IMR-90 (cell line): ENCODE data around the gene COPS4. TPM values are rescaled to one million over a fixed set of nuclear protein-coding genes. Genes with fewer than 3 reads are reported as not detected.

Experiments
- ATAC-seq: fragments of 200-7000 bp; cut with Tn5 transposase; 2 replicates; pipeline ENCODE4 v1.9.1; 2020; ENCODE audit warnings: low read depth, mild to moderate bottlenecking, moderate library complexity
- BruUV-seq: library from RNA; stranded (reverse); fragments of 400-500 nt; replicated peaks from 2 replicates; lab custom pipeline; 2021; lab: Mats Ljungman, UMichigan
- CTCF ChIA-PET: fragments of 300-600 bp; formaldehyde crosslinking; extraction: SDS; loops from one replicate; lab custom pipeline; 2021; ENCODE audit warnings: antibody characterized with exemption; lab: Yijun Ruan, JAX
- POLR2A ChIA-PET: fragments of 300-600 bp; sonication (Branson Sonifier 250); formaldehyde crosslinking; loops from one replicate; lab custom pipeline; 2022; ENCODE audit warnings: antibody characterized with exemption; ENCODE audit not compliant: unreplicated experiment; lab: Charles Lee
- DNase-seq: peaks from one replicate; pipeline ENCODE4 v3.0.0; 2013
- H2AFZ ChIP-seq: replicated peaks from 2 replicates; pipeline ENCODE3; 2013; ENCODE audit warnings: low read length, mild to moderate bottlenecking; ENCODE audit not compliant: poor library complexity
- H2AK5ac ChIP-seq: 2 replicates; pipeline ENCODE4 v1.6.1; 2013; ENCODE audit warnings: low read depth, low read length, inconsistent platforms
- H2AK9ac ChIP-seq: replicated peaks from 2 replicates; pipeline ENCODE3; 2013; ENCODE audit warnings: mild to moderate bottlenecking, low read depth, low read length, moderate library complexity; ENCODE audit not compliant: poor library complexity
- H2BK120ac ChIP-seq: 2 replicates; pipeline ENCODE4 v1.6.1; 2013; ENCODE audit warnings: low read depth, low read length, inconsistent platforms
- H2BK15ac ChIP-seq: 3 replicates; pipeline ENCODE4 v1.6.1; 2013; ENCODE audit warnings: low read depth, low read length, inconsistent platforms
- H2BK20ac ChIP-seq: 2 replicates; pipeline ENCODE4 v1.6.1; 2013; ENCODE audit warnings: low read depth, mild to moderate bottlenecking, inconsistent platforms, low read length, moderate library complexity
- H2BK5ac ChIP-seq: 2 replicates; pipeline ENCODE4 v1.6.1; 2013; ENCODE audit warnings: mild to moderate bottlenecking, low read depth, low read length, inconsistent platforms; ENCODE audit not compliant: poor library complexity, severe bottlenecking
- H3K14ac ChIP-seq: replicated peaks from 2 replicates; pipeline ENCODE4 v1.6.1; 2013; ENCODE audit warnings: low read depth, low read length, inconsistent platforms
- H3K18ac ChIP-seq: 2 replicates; pipeline ENCODE4 v1.6.1; 2013; ENCODE audit warnings: low read depth, low read length, control low read depth
- H3K23ac ChIP-seq: 2 replicates; pipeline ENCODE4 v1.6.1; 2013; ENCODE audit warnings: low read depth, low read length, inconsistent platforms
- H3K27ac ChIP-seq: 2 replicates; pipeline ENCODE4 v1.5.1; 2013; ENCODE audit warnings: mild to moderate bottlenecking, control low read depth, low read length; ENCODE audit not compliant: insufficient read depth
- H3K27me3 ChIP-seq: 2 replicates; pipeline ENCODE4 v1.6.1; 2013; ENCODE audit warnings: low read length; ENCODE audit not compliant: control insufficient read depth, insufficient read depth
- H3K36me3 ChIP-seq: 2 replicates; pipeline ENCODE4 v1.6.1; 2013; ENCODE audit warnings: low read length, mixed read lengths; ENCODE audit not compliant: control insufficient read depth, insufficient read depth
- H3K4ac ChIP-seq: 2 replicates; pipeline ENCODE4 v1.6.1; 2013; ENCODE audit warnings: low read depth, low read length, inconsistent platforms
- H3K4me1 ChIP-seq: 2 replicates; pipeline ENCODE4 v1.6.1; 2013; ENCODE audit warnings: low read length, mixed read lengths; ENCODE audit not compliant: control insufficient read depth, insufficient read depth
- H3K4me2 ChIP-seq: 2 replicates; pipeline ENCODE4 v1.6.1; 2013; ENCODE audit warnings: low read depth, mild to moderate bottlenecking, control low read depth, low read length, moderate library complexity
- H3K4me3 ChIP-seq: 2 replicates; pipeline ENCODE4 v1.5.1; 2013; ENCODE audit warnings: low read depth, mild to moderate bottlenecking, control low read depth, low read length, moderate library complexity; ENCODE audit not compliant: insufficient read depth
- H3K56ac ChIP-seq: 2 replicates; pipeline ENCODE4 v1.6.1; 2013; ENCODE audit warnings: low read length, inconsistent platforms; ENCODE audit not compliant: insufficient read depth; ENCODE audit errors: extremely low read depth
- H3K79me1 ChIP-seq, 2 experiments: 2 replicates each; pipeline ENCODE4 v1.6.1; 2013; ENCODE audit warnings: low read length in 2 of 2, inconsistent platforms in 1 of 2, low read depth in 1 of 2
- H3K9ac ChIP-seq: 2 replicates; pipeline ENCODE4 v1.6.1; 2013; ENCODE audit warnings: low read depth, low read length, control low read depth
- H3K9me1 ChIP-seq: 2 replicates; pipeline ENCODE4 v1.6.1; 2013; ENCODE audit warnings: low read length, inconsistent platforms; ENCODE audit not compliant: insufficient read depth
- H3K9me3 ChIP-seq: 2 replicates; pipeline ENCODE4 v1.6.1; 2013; ENCODE audit warnings: low read length; ENCODE audit not compliant: control insufficient read depth, insufficient read depth
- H4K20me1 ChIP-seq: 2 replicates; pipeline ENCODE4 v1.6.1; 2013; ENCODE audit warnings: low read length, inconsistent platforms; ENCODE audit not compliant: insufficient read depth
- H4K5ac ChIP-seq: 2 replicates; pipeline ENCODE4 v1.6.1; 2013; ENCODE audit warnings: mild to moderate bottlenecking, low read depth, low read length, control low read depth
- H4K8ac ChIP-seq, 2 experiments: 2 replicates each; pipeline ENCODE4 v1.6.1; 2013; ENCODE audit warnings: low read depth in 2 of 2, low read length in 2 of 2, control low read depth in 1 of 2, inconsistent platforms in 1 of 2
- H4K91ac ChIP-seq: 2 replicates; pipeline ENCODE4 v1.6.1; 2013; ENCODE audit warnings: low read depth, low read length, inconsistent platforms; ENCODE audit not compliant: insufficient read depth
- BHLHE40 ChIP-seq: fragments of 150-350 bp; IDR thresholded peaks from 2 replicates; pipeline ENCODE4 v1.6.1; 2016; ENCODE audit warnings: mild to moderate bottlenecking, low read depth, low read length
- MXI1 ChIP-seq: IDR thresholded peaks from 2 replicates; pipeline ENCODE4 v1.6.1; 2012; ENCODE audit warnings: low read depth, mild to moderate bottlenecking, low read length, moderate library complexity, borderline replicate concordance
- NFE2L2 ChIP-seq: fragments of 150-350 bp; IDR thresholded peaks from 2 replicates; pipeline ENCODE4 v1.6.1; 2016; ENCODE audit warnings: low read depth, mild to moderate bottlenecking, low read length
- RFX5 ChIP-seq: IDR thresholded peaks from 2 replicates; pipeline ENCODE4 v1.8.0; 2012; ENCODE audit warnings: low read depth, mild to moderate bottlenecking, low read length, moderate library complexity
- SMC3 ChIP-seq: fragments of 150-350 bp; IDR thresholded peaks from 2 replicates; pipeline ENCODE4 v1.6.1; 2016; ENCODE audit warnings: low read depth, mild to moderate bottlenecking, antibody characterized with exemption, low read length, moderate library complexity
- WGBS, 2 experiments: methylation state at CpG; one replicate each; pipeline versions ENCODE4 v1.1.5 to v1.1.7; 2013; ENCODE audit warnings: missing lambda C conversion rate in 2 of 2; ENCODE audit not compliant: insufficient read length in 1 of 2; ENCODE audit errors: extremely low coverage in 2 of 2; 5-methylcytosine and 5-hydroxymethylcytosine counted together
- dilution Hi-C: fragments of 300-500 bp; cut with HindIII; formaldehyde crosslinking; loops from one replicate; pipeline ENCODE4 v1.14.3; 2018; ENCODE audit warnings: low sequenced_read_pairs; ENCODE audit not compliant: unreplicated experiment
- in situ Hi-C: fragments of 300-500 bp; cut with MboI; formaldehyde crosslinking; loops from 3 replicates; pipeline ENCODE4 v1.14.3; 2019; ENCODE audit warnings: low sequenced_read_pairs, inconsistent platforms, mixed read lengths
- intact Hi-C: fragments of 100-400 bp; cut with micrococcal nuclease; formaldehyde crosslinking; loops from 2 replicates; pipeline ENCODE4 v1.10.0; 2022
- polyA plus RNA-seq, 3 experiments: library from polyadenylated mRNA; depleted of rRNA; stranded (reverse); fragments of >200 nt; gene quantifications; 2 replicates each; pipeline ENCODE4 v1.2.3, GENCODE V29; 2012; ENCODE audit warnings: low replicate concordance in 1 of 3
- total RNA-seq: library from RNA; depleted of rRNA; stranded (reverse); fragments of >200 nt; gene quantifications from 2 replicates; pipeline ENCODE4 v1.2.3, GENCODE V29; 2012

COPS4 gene
- total and polyA plus RNA-seq, 2 of the 4 experiments (the other 2 are of a cell fraction), result 40.1 to 115 TPM

DNA sequence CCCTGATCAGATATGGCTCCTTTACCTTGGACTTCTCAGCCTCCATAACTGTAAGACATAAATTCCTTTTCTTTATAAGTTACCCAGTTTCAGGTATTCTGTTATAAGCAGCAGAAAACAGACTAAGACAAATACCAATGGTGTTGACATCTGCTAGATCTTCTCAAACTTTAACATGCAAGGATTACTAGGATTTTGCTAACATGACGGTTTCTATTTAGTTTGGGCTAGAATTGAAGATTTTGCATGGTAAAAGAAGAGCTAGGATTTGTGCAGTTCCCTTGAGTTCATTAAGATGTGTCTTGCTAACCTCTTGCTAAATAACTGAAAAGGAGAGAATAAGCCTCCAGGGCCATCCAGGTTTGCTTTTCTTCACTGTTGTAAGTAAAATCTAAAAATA, 5.3 kb upstream of the COPS4 start:
- Histone ChIP-seq H3K79me1 (no peaks in the 10 kb centered on the region), H3K18ac (no peak overlapping the region), H4K20me1 (no peaks in the 10 kb centered on the region), H4K8ac (no peak overlapping the region), H2BK5ac (no peak overlapping the region), H4K5ac (no peak overlapping the region), H3K36me3 (no peaks in the 10 kb centered on the region), H3K4me2 (no peak overlapping the region), H2AK9ac (no peak overlapping the region), H2BK20ac (no peak overlapping the region), H4K91ac (no peak overlapping the region), H2BK15ac (no peak overlapping the region), H3K9ac (no peak overlapping the region), H2AK5ac (no peak overlapping the region), H3K14ac (no peak overlapping the region), H3K4ac (no peak overlapping the region), H3K27ac (no peak overlapping the region), H2BK120ac (no peak overlapping the region), H3K9me3 (peaks cover 7% of the 10 kb centered on the region), H3K27me3 (peaks cover 6% of the 10 kb centered on the region), H3K4me3 (no peak overlapping the region), H3K56ac (no peak overlapping the region), H2AFZ (no peak overlapping the region), H3K23ac (no peak overlapping the region), H3K4me1 (no peaks in the 10 kb centered on the region), H3K9me1 (no peaks in the 10 kb centered on the region)
- WGBS, 2 experiments, result 63% methylated on average over 1 of the region's 1 CpG; no CpG with 5 or more reads in 1 of the 2 experiments
- dilution Hi-C loops (no loop called here), intact Hi-C loops (no loop called here), in situ Hi-C loops (loop anchor here (25.0 kb wide), 1 partner anchor 592 kb away; the partner anchor contains the start of genes ENOPH1 and HNRNPDL)
- POLR2A ChIA-PET, result no interaction called here
- no peak for DNase-seq
- CTCF ChIA-PET, result interaction anchor here (0.6 kb wide), 1 partner anchor 18 kb away, joined by 6 read pairs; no protein-coding TSS in a partner anchor
- BruUV-seq, result no TSS peak
- TF ChIP-seq MXI1, result no peak
- no peak for TF ChIP-seq SMC3
- no peak for TF ChIP-seq BHLHE40
- no peak for TF ChIP-seq RFX5
- TF ChIP-seq NFE2L2, result no peak
- ATAC-seq, result no peak
